Measurements from ENCODE around the gene ANXA6. TPM values are rescaled to one million over a fixed set of nuclear protein-coding genes. Genes with fewer than 3 reads are reported as not detected.

ANXA6 gene
- total and polyA plus RNA-seq, 2 of the 4 experiments (the other 2 are of a cell fraction): 355 to 610 TPM

DNA sequence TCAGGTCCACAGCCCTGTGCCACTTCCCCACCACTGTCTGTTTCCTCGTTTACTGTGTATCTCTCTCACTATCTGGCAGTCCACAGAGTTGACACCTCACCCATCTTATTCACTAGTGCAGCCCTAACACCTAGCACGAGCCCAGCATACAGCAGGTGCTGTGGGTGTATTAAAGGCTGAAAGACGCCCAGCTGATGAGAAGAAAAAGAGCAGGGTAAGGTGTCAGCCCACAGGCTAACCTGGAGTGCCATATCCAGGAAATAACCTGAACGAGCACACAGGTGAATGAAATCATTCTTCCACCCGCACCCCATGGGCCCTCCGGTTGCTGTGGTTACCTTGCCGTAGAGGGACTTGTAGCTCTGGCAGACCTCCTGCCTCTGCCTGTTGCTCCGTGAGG, 18.6 kb downstream of the ANXA6 start:
- no peak overlapping the region for H3K56ac ChIP-seq (ENCODE audit: extremely low read depth, insufficient read depth, low read length)
- H3K27me3 ChIP-seq (ENCODE audit: control insufficient read depth, insufficient read depth, low read length): no peaks in the 10 kb centered on the region
- H4K8ac ChIP-seq (ENCODE audit: low read depth in 2 of 2, low read length in 2 of 2): no peak overlapping the region
- H3K79me1 ChIP-seq (ENCODE audit: low read depth in 1 of 2, low read length in 2 of 2): peaks cover 54 to 94% of the 10 kb centered on the region in 2 experiments
- ChIA-PET POLR2A (ENCODE audit: unreplicated experiment) (no interaction called here), CTCF (interaction anchor here (1.6 kb wide), 1 partner anchor 13 kb away, joined by 5 read pairs; no protein-coding TSS in a partner anchor)
- H3K18ac ChIP-seq (ENCODE audit: low read depth, low read length): no peak overlapping the region
- H2AK5ac ChIP-seq (ENCODE audit: low read depth, low read length): no peak overlapping the region
- in situ Hi-C loops (cut with MboI; ENCODE audit: low sequenced_read_pairs): no loop called here
- H4K5ac ChIP-seq (ENCODE audit: low read depth, low read length): no peak overlapping the region
- no peak overlapping the region for H2AK9ac ChIP-seq (replicated peaks; ENCODE audit: low read depth, low read length, poor library complexity)
- H3K9me3 ChIP-seq (ENCODE audit: control insufficient read depth, insufficient read depth, low read length): no peaks in the 10 kb centered on the region
- no peak overlapping the region for H3K27ac ChIP-seq (ENCODE audit: insufficient read depth, low read length)
- peaks cover 60% of the 10 kb centered on the region for H4K20me1 ChIP-seq (ENCODE audit: insufficient read depth, low read length)
- no TSS peak for BruUV-seq (replicated peaks)
- H2BK120ac ChIP-seq (ENCODE audit: low read depth, low read length): no peak overlapping the region
- no peak overlapping the region for H3K14ac ChIP-seq (replicated peaks; ENCODE audit: low read depth, low read length)
- H3K4ac ChIP-seq (ENCODE audit: low read depth, low read length): no peak overlapping the region
- ATAC-seq (ENCODE audit: low read depth) (no peak), DNase-seq (no peak)
- H3K23ac ChIP-seq (ENCODE audit: low read depth, low read length): no peak overlapping the region
- H3K36me3 ChIP-seq (ENCODE audit: control insufficient read depth, insufficient read depth, low read length): peaks cover 85% of the 10 kb centered on the region
- H4K91ac ChIP-seq (ENCODE audit: insufficient read depth, low read depth, low read length): no peak overlapping the region
- no peak overlapping the region for H3K4me2 ChIP-seq (ENCODE audit: low read depth, low read length)
- intact Hi-C loops (cut with micrococcal nuclease): no loop called here
- 97% methylated on average over 5 of the region's 8 CpGs; no CpG with 5 or more reads in 1 of the 2 experiments for WGBS, 2 experiments (ENCODE audit: extremely low coverage in 2 of 2, insufficient read length in 1 of 2)
- no peak overlapping the region for H2AFZ ChIP-seq (replicated peaks; ENCODE audit: low read length, poor library complexity)
- peaks cover 18% of the 10 kb centered on the region for H3K9me1 ChIP-seq (ENCODE audit: insufficient read depth, low read length)
- dilution Hi-C loops (cut with HindIII; ENCODE audit: low sequenced_read_pairs, unreplicated experiment): no loop called here
- H3K4me1 ChIP-seq (ENCODE audit: control insufficient read depth, insufficient read depth, low read length): no peaks in the 10 kb centered on the region; the same call in 1 of the 2 replicates
- no peak overlapping the region for H3K4me3 ChIP-seq (ENCODE audit: insufficient read depth, low read depth, low read length)
- TF ChIP-seq SMC3 (IDR thresholded peaks at IDR 0.05; ENCODE audit: low read depth, low read length): no peak
- TF ChIP-seq BHLHE40 (IDR thresholded peaks at IDR 0.05; ENCODE audit: low read depth, low read length): no peak
- no peak for TF ChIP-seq POLR2A (IDR thresholded peaks at IDR 0.05; ENCODE audit: low read depth, low read length)
- TF ChIP-seq RFX5 (IDR thresholded peaks at IDR 0.05; ENCODE audit: low read depth, low read length): no peak
- no peak for TF ChIP-seq NFE2L2 (IDR thresholded peaks at IDR 0.05; ENCODE audit: low read depth, low read length)
- no peak for TF ChIP-seq CEBPB (IDR thresholded peaks at IDR 0.05; ENCODE audit: low read depth, low read length)
- TF ChIP-seq, protein P1, sequence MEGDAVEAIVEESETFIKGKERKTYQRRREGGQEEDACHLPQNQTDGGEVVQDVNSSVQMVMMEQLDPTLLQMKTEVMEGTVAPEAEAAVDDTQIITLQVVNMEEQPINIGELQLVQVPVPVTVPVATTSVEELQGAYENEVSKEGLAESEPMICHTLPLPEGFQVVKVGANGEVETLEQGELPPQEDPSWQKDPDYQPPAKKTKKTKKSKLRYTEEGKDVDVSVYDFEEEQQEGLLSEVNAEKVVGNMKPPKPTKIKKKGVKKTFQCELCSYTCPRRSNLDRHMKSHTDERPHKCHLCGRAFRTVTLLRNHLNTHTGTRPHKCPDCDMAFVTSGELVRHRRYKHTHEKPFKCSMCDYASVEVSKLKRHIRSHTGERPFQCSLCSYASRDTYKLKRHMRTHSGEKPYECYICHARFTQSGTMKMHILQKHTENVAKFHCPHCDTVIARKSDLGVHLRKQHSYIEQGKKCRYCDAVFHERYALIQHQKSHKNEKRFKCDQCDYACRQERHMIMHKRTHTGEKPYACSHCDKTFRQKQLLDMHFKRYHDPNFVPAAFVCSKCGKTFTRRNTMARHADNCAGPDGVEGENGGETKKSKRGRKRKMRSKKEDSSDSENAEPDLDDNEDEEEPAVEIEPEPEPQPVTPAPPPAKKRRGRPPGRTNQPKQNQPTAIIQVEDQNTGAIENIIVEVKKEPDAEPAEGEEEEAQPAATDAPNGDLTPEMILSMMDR (conservative IDR thresholded peaks at IDR 0.05; ENCODE audit: low read depth, low read length): no peak
- TF ChIP-seq MAFK (IDR thresholded peaks at IDR 0.05; ENCODE audit: low read depth, low read length): no peak
- no peak overlapping the region for H2BK15ac ChIP-seq (ENCODE audit: low read depth, low read length)
- no peak overlapping the region for H2BK20ac ChIP-seq (ENCODE audit: low read depth, low read length)
- no peak overlapping the region for H2BK5ac ChIP-seq (ENCODE audit: low read depth, low read length, poor library complexity, severe bottlenecking)
- H3K9ac ChIP-seq (ENCODE audit: low read depth, low read length): no peak overlapping the region

All from IMR-90 (cell line).